ENCODE results near the gene SLC24A1. TPM values are rescaled to one million over a fixed set of nuclear protein-coding genes. Genes with fewer than 3 reads are reported as not detected.

SLC24A1 gene
- total and polyA plus RNA-seq, 12 donors, result 1.2 to 5.3 (median 2.0) TPM

DNA sequence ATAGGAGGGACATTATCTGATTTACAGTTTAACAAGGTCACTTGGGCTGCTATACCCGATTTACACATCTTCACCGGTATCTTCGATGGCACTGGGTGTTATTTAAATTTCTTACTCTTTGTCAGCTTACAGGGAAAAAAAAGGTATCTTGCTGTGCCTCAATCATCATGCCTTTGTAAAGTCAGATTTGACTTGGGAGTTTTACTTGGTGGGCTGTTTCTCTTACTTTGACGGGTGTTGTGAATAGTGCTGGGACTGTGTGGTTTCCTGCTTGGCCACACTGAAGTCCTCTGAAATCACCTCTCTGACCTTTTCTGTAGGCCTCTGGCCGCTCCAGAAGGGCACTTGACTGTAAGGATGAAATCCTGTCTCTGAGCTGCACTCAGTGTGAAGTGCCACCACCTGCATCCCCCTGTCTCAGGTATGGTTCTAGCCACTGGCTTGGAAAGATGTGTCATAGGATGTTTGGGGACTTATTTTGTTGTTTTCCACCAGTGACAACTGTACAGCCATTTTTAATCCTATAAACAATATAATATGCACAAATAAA lies 3.1 kb upstream of the SLC24A1 start:
- Histone ChIP-seq H3K27ac (no peak overlapping the region), H3K36me3 (peaks cover 0 to 5% (median 0%) of the 10 kb centered on the region in 9 donors), H3K4me3 (no peak overlapping the region), H3K9me3 (no peaks in the 10 kb centered on the region), H3K27me3 (no peaks in the 10 kb centered on the region), H3K4me1 (no peaks in the 10 kb centered on the region)
- intact Hi-C loops (cut with DNase I), result loop anchor here in 1 of 10 donors (10.0 kb wide), 1 partner anchor 246 kb away; the partner anchor contains the start of gene RAB11A
- WGBS, 2 donors, result 65 to 72% methylated on average over 5 of the region's 5 CpGs
- no peak for TF ChIP-seq CTCF (IDR thresholded peaks at IDR 0.05)
- no peak for DNase-seq
- no peak for ATAC-seq

- DNase-seq, result no peak
- H3K9me3 ChIP-seq, result no peaks in the 10 kb centered on the region
- H3K4me3 ChIP-seq, result no peak overlapping the region
- H3K4me1 ChIP-seq, result no peaks in the 10 kb centered on the region
- H3K27me3 ChIP-seq, result no peaks in the 10 kb centered on the region
- no peak for TF ChIP-seq CTCF (IDR thresholded peaks at IDR 0.05)
- ATAC-seq, result no peak
- H3K27ac ChIP-seq, result no peak overlapping the region
- 71 to 72% methylated on average over 5 of the region's 5 CpGs for WGBS, 2 donors
- intact Hi-C loops (cut with DNase I), result loop anchor here in 1 of 10 donors (10.0 kb wide), 1 partner anchor 245 kb away; the partner anchor contains the start of gene RAB11A
- H3K36me3 ChIP-seq, result peaks cover 0 to 15% (median 4%) of the 10 kb centered on the region in 9 donors
Measured at GRCh38 chr15:65619626-65620290, 2.0 kb upstream of the SLC24A1 start.

DNA sequence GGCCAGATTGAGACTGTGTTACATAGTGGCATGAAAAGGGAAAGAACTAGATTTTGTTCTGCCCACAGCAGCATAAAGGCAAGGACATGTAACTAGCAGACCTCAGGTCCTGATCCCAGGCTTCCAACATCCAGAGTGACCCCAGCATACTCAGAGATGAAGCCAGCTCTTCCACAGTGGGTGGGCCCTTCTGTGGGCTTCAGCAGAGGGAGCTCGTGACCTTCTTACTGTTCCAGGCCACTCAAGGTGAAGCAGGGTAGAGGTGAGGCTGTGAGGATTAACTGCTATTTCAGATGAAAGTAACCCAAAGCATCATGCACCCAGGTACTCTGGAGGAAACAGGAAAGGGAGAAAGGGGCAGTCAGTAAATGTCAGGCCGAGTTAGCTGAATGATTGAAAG lies 905 bp upstream of the SLC24A1 start:
- H3K4me1 ChIP-seq, result no peaks in the 10 kb centered on the region
- ATAC-seq, result no peak
- H3K27ac ChIP-seq, result no peak overlapping the region
- 87 to 94% methylated on average over 2 of the region's 2 CpGs for WGBS, 2 donors
- no peaks in the 10 kb centered on the region for H3K27me3 ChIP-seq
- peaks cover 0 to 23% (median 8%) of the 10 kb centered on the region in 9 donors for H3K36me3 ChIP-seq
- H3K9me3 ChIP-seq, result no peaks in the 10 kb centered on the region
- no peak for TF ChIP-seq CTCF (IDR thresholded peaks at IDR 0.05)
- intact Hi-C loops (cut with DNase I), result no loop called here
- H3K4me3 ChIP-seq, result no peak overlapping the region
- no peak for DNase-seq

DNA sequence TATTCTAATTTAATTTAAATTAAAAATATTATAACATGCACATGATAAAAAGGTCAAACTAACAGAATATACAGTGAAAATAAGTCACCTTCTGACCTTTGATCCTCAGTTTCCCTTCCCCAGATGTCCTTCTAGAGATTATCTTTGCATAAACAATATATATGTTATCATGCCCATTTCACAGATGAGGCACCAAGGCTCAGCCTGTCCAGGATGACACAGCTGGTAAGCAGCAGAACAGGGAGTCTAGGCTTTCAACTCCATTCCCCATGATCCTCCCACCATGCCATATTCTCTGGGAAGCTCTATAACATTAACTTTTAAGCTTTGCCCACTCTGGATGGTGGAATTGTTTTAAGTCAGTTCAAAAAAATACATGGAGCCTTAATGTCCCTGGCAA lies 1.4 kb downstream of the SLC24A1 start:
- DNase-seq (no peak), ATAC-seq (no peak)
- Histone ChIP-seq H3K27ac (no peak overlapping the region), H3K4me3 (no peak overlapping the region), H3K27me3 (no peaks in the 10 kb centered on the region), H3K4me1 (no peaks in the 10 kb centered on the region), H3K9me3 (no peaks in the 10 kb centered on the region), H3K36me3 (peaks cover 0 to 30% (median 8%) of the 10 kb centered on the region in 9 donors)
- intact Hi-C loops (cut with DNase I), result no loop called here
- TF ChIP-seq CTCF (IDR thresholded peaks at IDR 0.05), result no peak

All from heart right ventricle (tissue), 16 donors.